ENCODE data around the gene DHX15. TPM values are rescaled to one million over a fixed set of nuclear protein-coding genes. Genes with fewer than 3 reads are reported as not detected.

DHX15 gene
- total and polyA plus RNA-seq, 2 of the 8 experiments (the other 6 are each of a cell fraction or from before 2014, with no cell fraction given): 126 to 286 TPM

DNA sequence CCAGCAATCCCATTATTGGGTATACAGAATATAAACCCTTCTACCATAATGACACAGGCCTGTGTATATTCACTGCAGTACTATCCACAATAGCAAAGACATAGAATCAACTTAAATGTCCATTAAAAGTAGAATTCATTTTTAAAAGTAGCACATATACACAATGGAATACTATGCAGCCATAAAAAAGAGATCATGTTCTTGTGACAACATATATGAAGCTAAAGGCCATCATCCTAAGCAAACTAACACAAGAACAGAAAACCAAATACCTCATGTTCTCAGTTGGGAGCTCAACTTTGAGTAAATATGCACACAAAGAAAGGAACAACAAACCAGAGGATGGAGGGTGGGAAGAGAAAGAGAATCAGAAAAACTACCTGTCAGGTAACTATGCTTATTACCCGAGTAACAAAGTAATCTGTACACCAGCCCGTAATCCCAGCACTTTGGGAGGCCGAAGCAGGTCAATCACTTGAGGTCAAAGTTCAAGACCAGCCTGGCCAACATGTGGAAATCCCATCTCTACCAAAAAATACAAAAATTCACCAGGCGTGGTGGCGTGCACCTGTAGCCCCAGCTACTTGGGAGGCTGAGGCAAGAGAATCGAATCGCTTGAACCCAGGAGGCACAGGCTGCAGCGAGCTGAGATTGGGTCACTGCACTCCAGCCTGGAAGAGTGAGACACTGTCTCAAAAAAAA is 22.8 kb downstream of the DHX15 start (continued):
- TF ChIP-seq CHD7 (IDR thresholded peaks at IDR 0.05; ENCODE audit: insufficient replicate concordance, low read length): no peak
- no peak for TF ChIP-seq KDM4A (IDR thresholded peaks at IDR 0.05; ENCODE audit: low read depth, low read length, severe bottlenecking)
- TF ChIP-seq USF2 (IDR thresholded peaks at IDR 0.05; ENCODE audit: low read length): no peak
